ENCODE data around the gene PIP5KL1.

DNA sequence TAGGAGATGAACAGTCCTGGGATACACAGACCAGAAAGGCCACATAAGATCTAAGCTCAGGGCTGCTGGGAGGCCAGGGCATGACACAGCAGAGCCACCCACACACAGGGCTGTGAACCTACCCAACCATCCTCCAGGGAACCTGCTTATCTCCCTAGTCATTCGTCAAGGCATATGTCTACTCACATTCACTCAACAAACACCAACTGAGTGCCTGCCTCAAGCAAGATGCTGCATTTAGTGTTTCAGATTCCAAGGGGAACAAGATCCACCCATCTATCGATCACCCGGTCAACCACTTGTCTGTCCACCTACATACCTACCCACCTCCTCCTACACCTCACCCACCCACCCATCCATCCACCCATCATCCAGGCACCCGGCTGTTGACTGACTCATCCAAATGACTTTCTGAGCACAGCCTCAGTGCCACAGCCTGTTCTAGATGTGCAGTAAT lies 5.2 kb upstream of the PIP5KL1 start:
- no peak for TF ChIP-seq EZH2 (IDR thresholded peaks at IDR 0.05; ENCODE audit: insufficient read depth, low read length)
- TF ChIP-seq, protein P1, sequence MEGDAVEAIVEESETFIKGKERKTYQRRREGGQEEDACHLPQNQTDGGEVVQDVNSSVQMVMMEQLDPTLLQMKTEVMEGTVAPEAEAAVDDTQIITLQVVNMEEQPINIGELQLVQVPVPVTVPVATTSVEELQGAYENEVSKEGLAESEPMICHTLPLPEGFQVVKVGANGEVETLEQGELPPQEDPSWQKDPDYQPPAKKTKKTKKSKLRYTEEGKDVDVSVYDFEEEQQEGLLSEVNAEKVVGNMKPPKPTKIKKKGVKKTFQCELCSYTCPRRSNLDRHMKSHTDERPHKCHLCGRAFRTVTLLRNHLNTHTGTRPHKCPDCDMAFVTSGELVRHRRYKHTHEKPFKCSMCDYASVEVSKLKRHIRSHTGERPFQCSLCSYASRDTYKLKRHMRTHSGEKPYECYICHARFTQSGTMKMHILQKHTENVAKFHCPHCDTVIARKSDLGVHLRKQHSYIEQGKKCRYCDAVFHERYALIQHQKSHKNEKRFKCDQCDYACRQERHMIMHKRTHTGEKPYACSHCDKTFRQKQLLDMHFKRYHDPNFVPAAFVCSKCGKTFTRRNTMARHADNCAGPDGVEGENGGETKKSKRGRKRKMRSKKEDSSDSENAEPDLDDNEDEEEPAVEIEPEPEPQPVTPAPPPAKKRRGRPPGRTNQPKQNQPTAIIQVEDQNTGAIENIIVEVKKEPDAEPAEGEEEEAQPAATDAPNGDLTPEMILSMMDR (IDR thresholded peaks at IDR 0.05; ENCODE audit: insufficient read depth, low read depth, low read length) = no peak

Measured in astrocyte (in vitro differentiated cells and primary cell).